Erythroblast (primary cell): ENCODE results near the gene PLXNC1.

Source experiments
- DNase-seq, 2 experiments: peaks; one replicate each; lab custom pipeline; 2025; lab: John Stamatoyannopoulos, UW
- GATA1 ChIP-seq: IDR thresholded peaks from 2 replicates; pipeline ENCODE4 v1.6.1; 2011; ENCODE audit warnings: low read depth, mild to moderate bottlenecking, control low read depth, low read length, moderate library complexity
- POLR2A ChIP-seq: IDR thresholded peaks from 2 replicates; pipeline ENCODE4 v1.6.1; 2011; ENCODE audit warnings: mild to moderate bottlenecking, low read length

The PLXNC1 gene

GRCh38 chr12:94203796-94204195, 55.4 kb downstream of the PLXNC1 start:
- TF ChIP-seq GATA1, result no peak
- TF ChIP-seq POLR2A, result no peak
- DNase-seq, result peak in 1 of 2 experiments; percentile 14

GRCh38 chr12:94204499-94205247, 56.3 kb downstream of the PLXNC1 start:
- DNase-seq, result peak; percentile 49 to 76
- TF ChIP-seq POLR2A, result no peak

DNA sequence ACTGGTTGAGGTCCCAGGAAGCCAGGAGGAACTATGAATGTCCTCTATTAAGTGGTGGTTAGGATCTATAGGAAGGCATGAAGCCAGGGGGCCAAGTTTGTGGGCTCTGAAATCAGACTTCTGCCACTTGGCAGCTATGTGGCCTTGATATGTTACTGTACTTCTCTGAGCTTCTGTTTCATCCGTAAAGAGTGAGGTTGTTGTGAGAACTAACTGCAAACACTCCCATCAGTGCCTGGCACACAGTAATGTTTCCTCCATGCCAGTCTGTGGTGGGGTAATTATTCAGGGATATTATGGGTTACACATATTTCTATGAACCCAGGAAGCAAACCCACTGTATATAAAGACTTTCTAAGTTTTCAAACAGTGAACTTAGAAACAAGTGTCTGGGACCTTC, 57.4 kb downstream of the PLXNC1 start:
- DNase-seq, result peak; percentile 13 to 46

DNA sequence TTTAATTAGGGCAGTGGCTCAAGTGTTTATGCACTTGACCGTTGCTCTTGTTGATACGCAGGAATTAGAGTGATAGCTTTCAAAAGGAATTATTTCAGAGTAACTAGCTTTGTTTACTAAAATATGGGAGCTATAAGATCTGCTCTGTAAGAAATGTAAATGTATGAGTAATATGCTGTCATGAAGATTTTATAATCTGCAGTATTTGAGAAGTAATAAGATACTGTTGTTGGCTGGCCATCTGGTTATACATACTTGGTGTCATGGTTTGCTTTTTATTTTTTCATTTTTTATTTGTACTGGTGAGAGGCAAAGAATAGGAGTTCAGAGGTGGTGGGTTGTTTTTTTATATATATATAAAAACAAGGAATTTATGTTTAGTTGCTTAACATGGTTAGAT, 58.5 kb downstream of the PLXNC1 start:
- peak in 1 of 2 experiments; percentile 49 for DNase-seq
- no peak for TF ChIP-seq POLR2A
- no peak for TF ChIP-seq GATA1

More for the DNA sequence above, 57.4 kb downstream of the PLXNC1 start:
- TF ChIP-seq POLR2A (no peak), GATA1 (no peak)

DNA sequence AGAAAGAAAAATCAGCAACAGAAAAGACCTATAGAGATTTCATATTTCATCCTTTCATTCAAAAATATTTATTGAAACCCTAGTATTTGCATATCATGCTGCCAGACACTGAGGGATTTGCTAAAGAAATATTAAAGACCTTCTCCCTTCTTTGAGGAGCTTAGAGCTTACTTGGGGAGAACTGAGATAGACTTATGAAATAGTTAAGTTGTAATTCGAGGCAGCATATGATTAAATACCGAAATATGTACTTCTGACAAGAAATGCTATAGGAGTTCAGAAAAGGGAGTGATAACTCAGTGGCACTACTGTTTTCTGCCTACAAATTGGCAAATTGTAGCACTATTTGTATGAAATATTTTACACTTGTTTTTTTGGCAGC, 59.1 kb downstream of the PLXNC1 start:
- no peak for TF ChIP-seq POLR2A
- no peak for TF ChIP-seq GATA1
- no peak for DNase-seq

DNA sequence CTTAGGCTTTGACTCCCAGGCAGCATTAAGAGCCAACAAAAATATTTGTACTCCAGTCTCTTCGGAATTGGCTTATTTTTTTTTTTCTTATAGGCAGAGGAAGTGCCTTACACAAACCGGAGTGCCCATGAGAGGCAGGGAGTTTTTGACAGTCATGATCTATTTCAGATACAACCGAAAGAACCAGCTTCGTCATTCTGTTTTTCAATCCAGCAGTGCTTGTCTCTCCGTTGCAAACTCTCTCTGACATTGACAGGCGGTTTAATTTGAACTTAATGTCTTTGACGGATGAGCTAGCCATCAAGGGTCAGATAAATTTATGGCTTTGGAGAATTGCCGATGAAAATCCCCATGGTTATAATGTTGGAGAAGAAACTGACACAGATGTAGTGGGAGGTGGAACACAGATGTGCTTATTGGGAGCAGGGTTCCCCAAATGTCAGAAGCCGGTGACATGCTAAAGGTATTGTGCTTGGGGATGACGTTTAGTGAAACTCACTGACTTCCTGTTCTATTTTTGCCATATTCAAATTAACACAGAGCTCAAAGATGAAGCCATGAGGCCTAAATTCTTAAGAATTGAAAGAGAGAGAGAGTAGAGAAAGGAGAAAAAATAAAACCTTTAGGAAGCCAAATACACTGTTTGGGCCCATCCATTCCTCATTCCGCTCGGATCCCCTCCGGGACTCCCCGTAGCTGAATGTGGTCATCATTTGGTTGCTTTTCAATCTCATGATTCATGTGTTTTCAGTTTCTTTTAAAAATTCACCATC, 59.7 kb downstream of the PLXNC1 start:
- peak; percentile 90 to 93 for DNase-seq
- TF ChIP-seq POLR2A, result peak; percentile 41
- no peak for TF ChIP-seq GATA1

DNA sequence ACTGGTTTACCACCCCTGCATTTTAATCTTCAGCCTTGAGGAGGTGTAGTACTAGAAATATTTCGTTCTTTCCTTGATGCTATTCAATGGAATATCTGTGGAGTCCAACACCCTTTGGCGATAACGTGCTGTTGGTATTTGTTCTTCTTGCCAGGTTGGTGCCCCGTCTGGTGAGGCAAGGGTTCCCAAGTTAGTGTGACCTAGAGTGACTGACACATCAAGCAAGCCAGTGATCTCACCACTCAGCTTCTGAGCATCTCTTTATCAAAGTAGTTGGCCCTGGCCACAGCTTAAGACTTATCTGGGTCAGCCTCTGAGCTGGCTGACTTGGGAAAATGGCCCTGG, 60.2 kb downstream of the PLXNC1 start:
- peak; percentile 81 to 88 for DNase-seq
- TF ChIP-seq GATA1 (no peak), POLR2A (no peak)

GRCh38 chr12:94209240-94209639, 60.9 kb downstream of the PLXNC1 start:
- peak in 1 of 2 experiments; percentile 55 for DNase-seq
- TF ChIP-seq GATA1 (no peak), POLR2A (no peak)

DNA sequence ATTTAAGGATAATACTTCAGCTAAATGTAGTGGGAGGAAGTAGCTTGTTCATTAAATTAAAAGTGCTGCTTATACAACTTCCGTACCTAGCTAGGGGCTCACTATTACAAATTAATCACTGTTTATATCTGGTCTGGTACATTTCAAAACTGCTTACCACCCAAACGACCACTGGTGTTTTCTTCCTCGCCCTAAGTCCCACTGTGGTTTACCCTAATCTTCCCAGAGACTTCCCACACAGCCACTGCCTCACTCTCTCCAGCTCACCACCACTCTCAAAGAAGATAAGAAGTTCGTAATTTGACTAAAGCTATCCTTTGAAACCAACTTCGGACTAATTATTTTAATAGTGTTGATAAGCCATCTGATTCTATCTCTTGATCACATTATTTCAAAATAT, 62.6 kb downstream of the PLXNC1 start:
- no peak for DNase-seq
- no peak for TF ChIP-seq POLR2A
- no peak for TF ChIP-seq GATA1

- TF ChIP-seq POLR2A (no peak), GATA1 (no peak)
- DNase-seq, result peak; percentile 27 to 51
Observed at GRCh38 chr12:94218233-94218632, 69.9 kb downstream of the PLXNC1 start.

GRCh38 chr12:94219622-94220302, 71.4 kb downstream of the PLXNC1 start:
- TF ChIP-seq GATA1 (no peak), POLR2A (no peak)

DNA sequence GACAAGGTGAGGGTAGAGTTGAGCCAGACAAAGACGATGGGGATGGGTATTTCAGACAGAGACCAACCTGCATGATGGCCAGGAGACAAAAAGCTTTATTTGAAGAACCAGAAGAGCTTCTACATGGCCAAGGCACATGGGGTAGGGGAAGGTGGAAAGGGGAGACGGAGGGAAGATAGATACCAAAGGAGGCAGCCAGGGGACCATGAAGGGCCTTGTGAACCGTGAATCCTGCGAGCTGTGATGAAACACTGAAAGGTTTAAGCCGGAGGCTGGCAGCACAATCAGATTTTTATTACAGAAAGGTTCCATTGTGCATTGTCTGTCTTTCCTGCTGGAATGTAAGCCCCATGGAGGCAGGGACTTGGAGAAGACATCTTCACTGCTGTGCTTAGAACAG, 72.4 kb downstream of the PLXNC1 start:
- TF ChIP-seq GATA1 (no peak), POLR2A (no peak)
- DNase-seq, result no peak

More at GRCh38 chr12:94219622-94220302, 71.4 kb downstream of the PLXNC1 start:
- DNase-seq, result peak; percentile 58 to 77

DNA sequence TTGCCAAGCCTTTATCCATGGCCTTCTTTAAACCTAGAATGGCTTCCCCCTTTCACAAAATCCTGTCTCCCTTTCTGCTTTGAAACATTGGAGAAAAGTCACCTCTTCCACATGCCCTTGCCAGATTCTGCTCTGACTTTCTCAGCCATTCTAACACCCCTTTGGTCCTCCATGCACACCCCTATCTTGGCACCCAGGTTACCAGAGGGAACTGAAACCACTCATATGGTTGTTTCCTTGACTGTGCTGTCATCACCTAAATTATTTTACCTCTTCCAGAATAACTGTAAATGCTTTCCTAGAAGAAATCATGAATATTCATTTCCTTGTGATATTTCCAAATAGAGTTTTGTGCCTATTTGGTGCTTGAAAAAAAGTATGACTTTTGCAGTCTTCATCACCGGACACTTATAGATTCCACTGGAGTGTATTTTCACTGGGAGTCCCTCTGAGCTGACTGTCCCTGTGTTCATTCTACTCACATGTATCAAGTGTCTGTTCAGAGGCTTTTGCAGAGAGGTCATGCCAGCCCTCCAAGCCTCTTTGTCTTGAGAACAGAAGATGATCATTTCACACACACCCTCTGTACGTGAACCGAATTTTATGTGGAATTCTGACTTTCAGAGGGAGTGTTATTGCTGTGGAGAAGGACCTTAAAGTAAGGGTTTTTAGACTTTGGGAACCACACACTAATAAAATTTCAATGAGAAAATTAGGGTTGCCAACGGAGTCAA, 74.1 kb downstream of the PLXNC1 start:
- no peak for DNase-seq
- TF ChIP-seq POLR2A, result no peak
- no peak for TF ChIP-seq GATA1
